Gastrocnemius medialis (tissue), 4 donors: Measurements from ENCODE around the gene ZC3H12C. TPM values are rescaled to one million over a fixed set of nuclear protein-coding genes. Genes with fewer than 3 reads are reported as not detected.

ENCODE experiments used
- ATAC-seq, 2 donors: fragments of 150-250 bp; one replicate each; pipeline ENCODE4 v1.9.1; 2016
- DNase-seq, 2 donors: peaks; one replicate each; pipeline ENCODE4 v3.0.0-alpha.2; 2019
- H3K27ac ChIP-seq, 4 donors: fragments of 200-600 bp; sonication (generic); 1 replicate in 1 of 4; 2 replicates in 3 of 4; pipeline ENCODE4 v1.5.1; 2016 to 2018; ENCODE audit warnings: mild to moderate bottlenecking in 2 of 4, moderate library complexity in 1 of 4
- H3K27me3 ChIP-seq, 3 donors: fragments of 200-600 bp; sonication (generic) in 2 of 3; 1 replicate in 1 of 3; 2 replicates in 2 of 3; pipeline versions ENCODE4 v1.5.1 to v1.6.0; 2016 to 2019; ENCODE audit warnings: mild to moderate bottlenecking in 1 of 3, moderate library complexity in 1 of 3
- H3K36me3 ChIP-seq, 2 donors: fragments of 200-600 bp; sonication (generic) in 1 of 2; one replicate each; pipeline ENCODE4 v1.5.1; 2017 to 2018
- H3K4me1 ChIP-seq, 2 donors: fragments of 200-600 bp; sonication (generic) in 1 of 2; one replicate each; pipeline ENCODE4 v1.5.1; 2016 to 2017; ENCODE audit warnings: mild to moderate bottlenecking in 2 of 2
- H3K4me3 ChIP-seq, 4 donors: fragments of 200-600 bp; sonication (generic) in 3 of 4; 1 replicate in 1 of 4; 2 replicates in 3 of 4; pipeline ENCODE4 v1.5.1; 2016 to 2019; ENCODE audit warnings: mild to moderate bottlenecking in 2 of 4
- H3K9me3 ChIP-seq, 3 donors: fragments of 200-600 bp; sonication (generic) in 2 of 3; 1 replicate in 1 of 3; 2 replicates in 2 of 3; pipeline ENCODE4 v1.5.1; 2016 to 2019
- CTCF ChIP-seq, 5 experiments: fragments of 450-650 bp in 3 of 5; fragments of 200-600 bp in 2 of 5; sonication (generic) in 2 of 5; IDR thresholded peaks in 4 of 5; conservative IDR thresholded peaks in 1 of 5; 1 replicate in 4 of 5; 2 replicates in 1 of 5; pipeline ENCODE4 v1.5.1; 2016 to 2019; ENCODE audit warnings: antibody characterized with exemption in 5 of 5, mild to moderate bottlenecking in 3 of 5, moderate library complexity in 3 of 5
- POLR2A ChIP-seq, 2 donors: fragments of 450-650 bp; IDR thresholded peaks; one replicate each; pipeline ENCODE4 v1.6.1; 2017; ENCODE audit warnings: antibody characterized with exemption in 2 of 2, mild to moderate bottlenecking in 2 of 2, moderate library complexity in 2 of 2
- in situ Hi-C, 4 donors: fragments of 200-750 bp; cut with MboI; loops; one replicate each; pipeline versions ENCODE4 v1.15.0 to v1.8.0; 2017; ENCODE audit warnings: low sequenced_read_pairs in 4 of 4
- intact Hi-C: fragments of 100-400 bp; cut with DNase I; formaldehyde crosslinking; loops from one replicate; pipeline ENCODE4 v1.15.1; 2023; ENCODE audit warnings: low total_unique reads
- total RNA-seq, 4 donors: library from RNA; depleted of rRNA; stranded (reverse); fragments of >200 nt; gene quantifications; one replicate each; pipeline versions ENCODE4 v1.1.0 to v1.2.3, GENCODE V29; 2016

ZC3H12C gene
- total RNA-seq, 4 donors from 2014 or later = 20.9 to 41.1 (median 30.9) TPM

GRCh38 chr11:110089617-110090282, 3.4 kb upstream of the ZC3H12C start:
- TF ChIP-seq POLR2A (IDR thresholded peaks at IDR 0.05) (no peak), CTCF (IDR thresholded peaks at IDR 0.05 in 4 of 5, conservative IDR thresholded peaks at IDR 0.05 in 1 of 5) (no peak)
- no peaks in the 10 kb centered on the region for H3K27me3 ChIP-seq
- ATAC-seq (no peak), DNase-seq (no peak)
- H3K36me3 ChIP-seq = no peaks in the 10 kb centered on the region
- intact Hi-C loops (loop anchor here (5.0 to 10.0 kb wide), 2 partner anchors 127 to 345 kb away; no protein-coding TSS in a partner anchor), in situ Hi-C loops (loop anchor here in 1 of 4 donors (10.0 kb wide), 1 partner anchor 145 kb away; no protein-coding TSS in a partner anchor)
- no peak overlapping the region for H3K4me3 ChIP-seq
- H3K27ac ChIP-seq = no peak overlapping the region
- H3K9me3 ChIP-seq = no peaks in the 10 kb centered on the region
- peaks cover 11% of the 10 kb centered on the region in 2 donors for H3K4me1 ChIP-seq

GRCh38 chr11:110090466-110091026, 2.6 kb upstream of the ZC3H12C start:
- DNase-seq = no peak
- H3K9me3 ChIP-seq = no peaks in the 10 kb centered on the region
- no peaks in the 10 kb centered on the region for H3K27me3 ChIP-seq
- intact Hi-C loops = loop anchor here (5.0 to 10.0 kb wide), 2 partner anchors 128 to 344 kb away; no protein-coding TSS in a partner anchor
- TF ChIP-seq POLR2A (IDR thresholded peaks at IDR 0.05) = no peak
- TF ChIP-seq CTCF (IDR thresholded peaks at IDR 0.05 in 4 of 5, conservative IDR thresholded peaks at IDR 0.05 in 1 of 5) = no peak
- ATAC-seq = no peak
- in situ Hi-C loops = loop anchor here in 1 of 4 donors (10.0 kb wide), 1 partner anchor 146 kb away; no protein-coding TSS in a partner anchor
- H3K4me3 ChIP-seq = no peak overlapping the region
- no peaks in the 10 kb centered on the region for H3K36me3 ChIP-seq
- H3K4me1 ChIP-seq = peaks cover 18% of the 10 kb centered on the region in 2 donors
- no peak overlapping the region for H3K27ac ChIP-seq

- peak overlapping the region; percentile 56 to 95 (median 75) for H3K4me3 ChIP-seq
- peak overlapping the region; percentile 86 to 99 (median 96) for H3K27ac ChIP-seq
- in situ Hi-C loops = loop anchor here in 1 of 4 donors (10.0 kb wide), 1 partner anchor 147 kb away; no protein-coding TSS in a partner anchor
- DNase-seq (no peak), ATAC-seq (no peak)
- TF ChIP-seq CTCF (IDR thresholded peaks at IDR 0.05 in 4 of 5, conservative IDR thresholded peaks at IDR 0.05 in 1 of 5) (no peak), POLR2A (IDR thresholded peaks at IDR 0.05) (no peak)
- H3K9me3 ChIP-seq = no peaks in the 10 kb centered on the region
- no peaks in the 10 kb centered on the region for H3K36me3 ChIP-seq
- peaks cover 19 to 28% of the 10 kb centered on the region in 2 donors for H3K4me1 ChIP-seq
- intact Hi-C loops = loop anchor here (1.0 to 10.0 kb wide), 5 partner anchors 23 to 343 kb away; partner anchors contain the start of gene RDX
- H3K27me3 ChIP-seq = no peaks in the 10 kb centered on the region
These were observed 1.1 kb upstream of the ZC3H12C start for GRCh38 chr11:110092111-110092514.

- H3K27me3 ChIP-seq = no peaks in the 10 kb centered on the region
- intact Hi-C loops = loop anchor here (1.0 to 10.0 kb wide), 3 partner anchors 131 to 341 kb away; no protein-coding TSS in a partner anchor
- TF ChIP-seq CTCF (IDR thresholded peaks at IDR 0.05 in 4 of 5, conservative IDR thresholded peaks at IDR 0.05 in 1 of 5) (no peak), POLR2A (IDR thresholded peaks at IDR 0.05) (peak in 1 of 2 donors; percentile 35)
- ATAC-seq (peak; percentile 57 to 58), DNase-seq (peak; percentile 31 to 45)
- peaks cover 19 to 28% of the 10 kb centered on the region in 2 donors for H3K4me1 ChIP-seq
- no peaks in the 10 kb centered on the region for H3K9me3 ChIP-seq
- peak overlapping the region; percentile 72 to 95 (median 80) for H3K4me3 ChIP-seq
- H3K36me3 ChIP-seq = no peaks in the 10 kb centered on the region
- H3K27ac ChIP-seq = peak overlapping the region; percentile 86 to 99 (median 96)
- in situ Hi-C loops = loop anchor here in 1 of 4 donors (10.0 kb wide), 1 partner anchor 149 kb away; no protein-coding TSS in a partner anchor
These were observed 460 bp downstream of the ZC3H12C start for GRCh38 chr11:110093407-110094297.
